ENCODE measurements around the gene SOX18.

DNA sequence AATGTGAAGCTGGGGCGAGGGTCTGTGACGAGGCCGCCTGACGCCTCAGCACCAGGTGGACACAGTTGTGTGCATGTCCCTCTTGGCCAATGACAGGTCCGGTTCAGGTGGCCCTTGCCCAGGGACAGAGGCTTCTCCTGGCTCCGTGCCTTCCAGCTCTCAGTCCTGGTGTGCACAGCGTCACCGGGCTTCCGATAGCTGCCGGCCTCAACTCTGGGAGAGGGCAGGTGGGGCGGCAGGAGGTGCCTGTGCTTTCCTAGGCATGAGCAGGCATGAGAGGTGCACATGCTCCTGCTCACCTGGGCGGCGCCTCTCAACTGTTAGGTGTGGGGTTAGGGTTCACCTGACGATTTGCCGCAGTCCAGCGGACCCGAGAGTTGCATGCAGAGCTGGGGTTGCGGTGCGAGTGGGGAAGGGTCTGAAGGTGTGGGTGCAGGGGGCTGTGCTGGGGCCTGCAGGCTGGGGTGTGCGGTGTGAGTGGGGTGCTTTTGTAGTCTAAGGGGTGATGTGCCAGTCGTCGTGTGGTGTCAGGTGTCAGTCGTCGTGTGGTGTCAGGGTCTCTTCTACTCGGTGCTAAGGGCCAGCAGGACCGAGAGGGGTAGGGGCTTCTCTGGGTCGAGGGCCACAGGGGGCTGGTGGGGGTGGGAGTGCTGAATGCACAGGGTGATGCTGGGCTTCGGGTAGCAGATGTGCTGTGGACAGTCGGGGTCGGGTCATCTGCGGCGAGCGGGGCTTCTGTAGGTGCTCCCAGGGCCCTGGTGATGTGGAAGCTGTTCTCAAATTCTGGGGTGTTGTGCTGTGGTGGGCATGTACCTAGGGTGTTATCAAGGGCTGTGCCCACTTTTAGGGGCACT is 3.8 kb upstream of the SOX18 start:
- TF ChIP-seq CTCF (conservative IDR thresholded peaks at IDR 0.05; ENCODE audit: low read depth, low read length) (no peak), EZH2 (IDR thresholded peaks at IDR 0.05; ENCODE audit: borderline replicate concordance, low read depth, low read length, poor library complexity, severe bottlenecking) (no peak)
